Activated naive CD8-positive, alpha-beta T cell treated with anti-CD3 and anti-CD28 coated beads, Interleukin-2, amount 50 U/mL, for 24 hours (primary cell): Measurements from ENCODE around the gene PURA.
"Not testable (repeated sequence)": the region's sequence is repeated elsewhere in the genome, so short reads cannot be mapped to it uniquely, and the experiment has no call there.

Source experiments
- ATAC-seq: fragments of 150-1000 bp; cut with Tn5 transposase; one replicate; pipeline ENCODE4 v1.10.0; 2021
- DNase-seq: peaks from one replicate; pipeline ENCODE4 v3.0.0; 2021
- H3K27ac Mint-ChIP-seq: one replicate; pipeline ENCODE4 v1.8.0; 2021; ENCODE audit warnings: mild to moderate bottlenecking, mixed read lengths
- H3K27me3 Mint-ChIP-seq: one replicate; pipeline ENCODE4 v1.8.0; 2021; ENCODE audit warnings: mixed read lengths
- H3K36me3 Mint-ChIP-seq: one replicate; pipeline ENCODE4 v1.8.0; 2021; ENCODE audit warnings: low read depth, mixed read lengths
- H3K4me1 Mint-ChIP-seq: one replicate; pipeline ENCODE4 v1.8.0; 2021; ENCODE audit warnings: mixed read lengths
- H3K4me3 Mint-ChIP-seq: one replicate; pipeline ENCODE4 v1.8.0; 2021; ENCODE audit warnings: mild to moderate bottlenecking, moderate library complexity, mixed read lengths
- H3K9me3 Mint-ChIP-seq: one replicate; pipeline ENCODE4 v1.8.0; 2021; ENCODE audit warnings: mixed read lengths

The PURA gene

DNA sequence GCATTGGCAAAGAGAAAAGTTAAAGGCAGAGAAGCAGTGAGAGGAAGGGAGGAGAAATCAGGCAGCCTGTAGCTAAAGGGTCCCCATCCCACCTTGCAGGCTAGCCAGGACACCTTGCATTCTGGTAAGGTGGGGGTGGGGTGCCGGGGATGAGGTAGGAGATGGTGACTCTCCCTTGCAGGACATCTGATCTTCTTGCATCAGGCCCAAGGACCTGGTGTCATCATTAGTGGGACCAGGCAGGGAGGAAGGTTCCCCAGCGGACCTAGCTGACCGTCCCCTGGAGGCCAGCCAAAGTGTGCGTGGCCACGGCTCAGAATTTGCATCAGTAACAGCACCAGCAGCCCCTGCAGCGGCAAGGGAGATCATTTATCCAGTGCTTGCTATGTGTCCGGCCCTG lies 39.3 kb downstream of the PURA start:
- DNase-seq (no peak), ATAC-seq (no peak)
- no peaks in the 10 kb centered on the region for H3K27me3 Mint-ChIP-seq
- H3K9me3 Mint-ChIP-seq, result no peaks in the 10 kb centered on the region
- no peak overlapping the region for H3K4me3 Mint-ChIP-seq
- H3K36me3 Mint-ChIP-seq, result no peaks in the 10 kb centered on the region
- no peak overlapping the region for H3K27ac Mint-ChIP-seq
- peaks cover 7% of the 10 kb centered on the region for H3K4me1 Mint-ChIP-seq

DNA sequence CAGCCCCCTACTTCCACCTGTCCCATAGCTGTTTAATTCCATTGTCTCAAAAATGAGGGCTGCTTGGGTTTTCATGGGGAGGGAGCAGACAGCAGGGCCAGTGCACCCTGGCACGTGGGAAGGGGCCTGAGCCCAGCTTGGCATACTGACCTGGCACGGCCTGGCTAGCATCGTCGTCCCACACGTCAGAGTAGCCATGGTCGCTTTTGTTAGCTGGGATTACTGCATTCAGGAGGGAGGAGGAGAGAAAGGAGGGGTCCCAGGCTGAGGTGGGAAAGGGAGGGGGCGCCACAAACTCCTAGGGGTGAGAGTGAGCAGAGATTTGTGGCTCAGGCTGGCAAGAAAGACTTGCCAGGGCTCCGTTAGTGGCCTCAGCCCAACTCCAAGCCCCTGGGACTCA lies 40.0 kb downstream of the PURA start:
- peaks cover 7% of the 10 kb centered on the region for H3K4me1 Mint-ChIP-seq
- H3K27me3 Mint-ChIP-seq, result peaks cover 2% of the 10 kb centered on the region
- H3K27ac Mint-ChIP-seq, result no peak overlapping the region
- DNase-seq, result no peak
- no peak for ATAC-seq
- no peak overlapping the region for H3K4me3 Mint-ChIP-seq
- no peaks in the 10 kb centered on the region for H3K36me3 Mint-ChIP-seq
- no peaks in the 10 kb centered on the region for H3K9me3 Mint-ChIP-seq

- H3K27me3 Mint-ChIP-seq, H3K9me3 Mint-ChIP-seq, ATAC-seq, H3K4me1 Mint-ChIP-seq, DNase-seq, H3K36me3 Mint-ChIP-seq, H3K4me3 Mint-ChIP-seq, H3K27ac Mint-ChIP-seq: not testable (repeated sequence)
Measured at GRCh38 chr5:140154710-140155381, 40.9 kb downstream of the PURA start.

DNA sequence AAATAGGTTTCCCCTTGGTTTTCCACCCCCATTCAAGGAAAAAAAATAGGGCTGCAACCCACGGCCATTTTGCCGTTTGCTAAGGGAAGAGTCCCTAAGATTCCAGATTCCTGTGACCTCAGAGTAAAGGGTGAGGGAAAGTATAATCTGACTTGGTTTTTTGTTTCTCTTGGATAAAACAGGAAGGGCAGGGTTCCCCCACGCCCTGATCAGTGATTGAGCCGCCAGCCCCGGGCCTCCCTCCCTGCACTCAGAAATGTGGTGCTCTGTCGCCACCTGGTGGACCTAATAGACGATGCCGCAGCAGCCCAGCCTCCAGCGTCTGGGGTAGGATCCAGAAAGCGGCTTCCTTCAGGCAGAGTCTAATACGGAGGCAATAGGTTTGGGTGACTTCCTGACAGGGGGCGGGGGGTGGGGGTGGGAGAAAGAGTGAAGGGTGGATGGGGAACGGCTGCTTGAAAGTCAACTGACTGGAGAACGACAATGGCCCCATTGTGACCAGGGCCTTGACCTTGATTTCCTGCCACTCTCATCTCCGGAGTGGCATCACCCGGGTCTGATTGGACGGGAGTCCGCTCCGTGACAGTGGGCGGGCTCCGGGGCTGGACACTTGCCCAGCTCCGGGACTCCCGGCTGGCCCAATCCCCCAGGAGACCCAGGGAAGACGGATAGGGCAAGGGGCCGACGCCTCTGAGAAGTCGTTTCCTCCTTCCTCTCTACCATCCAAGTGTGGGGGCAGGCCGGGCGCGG lies 43.3 kb downstream of the PURA start:
- Mint-ChIP-seq H3K9me3 (no peaks in the 10 kb centered on the region), H3K4me1 (peaks cover 7% of the 10 kb centered on the region), H3K36me3 (no peaks in the 10 kb centered on the region), H3K27ac (no peak overlapping the region), H3K4me3 (peak overlapping the region; percentile 10), H3K27me3 (peaks cover 2% of the 10 kb centered on the region)
- ATAC-seq, result peak; percentile 99
- DNase-seq, result peak; percentile 89

DNA sequence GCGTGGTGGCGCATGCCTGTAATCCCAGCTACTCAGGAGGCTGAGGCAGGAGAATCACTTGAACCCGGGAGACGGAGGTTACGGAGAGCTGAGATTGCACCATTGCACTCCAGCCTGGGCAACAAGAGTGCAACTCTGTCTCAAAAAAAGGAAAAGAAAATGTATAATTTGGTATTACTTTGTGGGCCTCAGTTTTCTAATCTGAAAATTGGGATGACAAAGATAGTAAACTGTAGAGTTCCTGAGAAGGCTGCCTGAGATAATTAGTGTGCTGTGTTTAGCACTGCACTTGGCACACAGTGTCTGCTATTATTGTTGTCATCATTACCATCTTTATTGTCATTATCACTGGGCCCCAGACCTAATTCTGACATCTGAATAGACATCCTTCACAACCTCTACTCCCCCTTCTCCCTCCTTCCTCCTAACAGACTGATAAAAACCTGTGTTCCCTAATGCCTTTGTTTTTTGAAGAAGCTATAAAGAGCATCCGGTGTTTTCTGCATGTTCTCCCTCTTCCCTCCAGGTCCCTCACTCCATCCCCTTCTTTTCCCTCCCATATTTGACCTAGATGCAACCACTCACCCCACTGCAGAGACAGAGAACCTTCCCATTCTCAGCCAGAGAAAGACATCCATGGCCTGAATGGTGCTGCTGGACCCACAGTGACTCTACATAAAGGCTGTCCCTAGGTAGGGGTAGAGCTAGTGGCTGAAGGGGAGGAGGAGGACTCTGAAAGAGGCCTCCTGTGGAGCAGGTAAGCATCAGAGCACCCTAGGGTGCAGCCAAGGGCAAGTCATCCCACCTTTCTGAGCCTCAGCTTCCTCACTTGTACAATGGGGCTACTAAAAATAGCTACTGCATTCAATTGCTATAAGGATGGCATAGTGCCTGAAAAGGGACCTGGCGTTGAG lies 45.4 kb downstream of the PURA start:
- no peak for DNase-seq
- no peak for ATAC-seq
- Mint-ChIP-seq H3K9me3 (no peaks in the 10 kb centered on the region), H3K27ac (no peak overlapping the region), H3K4me3 (no peak overlapping the region), H3K36me3 (no peaks in the 10 kb centered on the region), H3K4me1 (peaks cover 7% of the 10 kb centered on the region), H3K27me3 (peaks cover 2% of the 10 kb centered on the region)

GRCh38 chr5:140162275-140162674 lies 48.4 kb downstream of the PURA start:
- no peak overlapping the region for H3K4me3 Mint-ChIP-seq
- ATAC-seq, result no peak
- no peaks in the 10 kb centered on the region for H3K4me1 Mint-ChIP-seq
- no peak overlapping the region for H3K27ac Mint-ChIP-seq
- no peaks in the 10 kb centered on the region for H3K36me3 Mint-ChIP-seq
- H3K27me3 Mint-ChIP-seq, result peaks cover 2% of the 10 kb centered on the region
- DNase-seq, result no peak
- no peaks in the 10 kb centered on the region for H3K9me3 Mint-ChIP-seq

DNA sequence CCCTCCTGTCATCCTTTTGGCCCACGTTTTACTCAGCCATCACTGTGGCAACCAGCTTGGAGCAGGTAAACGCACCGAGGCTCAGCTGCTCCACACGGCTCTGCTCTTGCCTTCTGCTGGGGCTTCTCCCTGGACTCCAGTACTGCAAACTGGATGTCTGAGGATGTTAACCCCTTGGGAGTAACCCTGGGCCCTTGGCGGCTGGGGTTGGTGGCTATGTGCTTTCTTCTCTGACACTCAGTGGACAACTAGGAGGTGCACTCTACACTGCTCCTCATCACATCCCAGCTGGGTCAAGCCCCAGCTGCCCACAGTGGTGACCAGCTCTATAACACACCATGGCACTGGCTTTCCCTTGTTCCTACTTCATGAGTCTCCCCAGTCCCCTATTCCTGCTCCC lies 48.9 kb downstream of the PURA start:
- Mint-ChIP-seq H3K4me3 (no peak overlapping the region), H3K36me3 (no peaks in the 10 kb centered on the region), H3K4me1 (no peaks in the 10 kb centered on the region), H3K9me3 (no peaks in the 10 kb centered on the region), H3K27me3 (peaks cover 2% of the 10 kb centered on the region), H3K27ac (no peak overlapping the region)
- ATAC-seq, result no peak
- no peak for DNase-seq

DNA sequence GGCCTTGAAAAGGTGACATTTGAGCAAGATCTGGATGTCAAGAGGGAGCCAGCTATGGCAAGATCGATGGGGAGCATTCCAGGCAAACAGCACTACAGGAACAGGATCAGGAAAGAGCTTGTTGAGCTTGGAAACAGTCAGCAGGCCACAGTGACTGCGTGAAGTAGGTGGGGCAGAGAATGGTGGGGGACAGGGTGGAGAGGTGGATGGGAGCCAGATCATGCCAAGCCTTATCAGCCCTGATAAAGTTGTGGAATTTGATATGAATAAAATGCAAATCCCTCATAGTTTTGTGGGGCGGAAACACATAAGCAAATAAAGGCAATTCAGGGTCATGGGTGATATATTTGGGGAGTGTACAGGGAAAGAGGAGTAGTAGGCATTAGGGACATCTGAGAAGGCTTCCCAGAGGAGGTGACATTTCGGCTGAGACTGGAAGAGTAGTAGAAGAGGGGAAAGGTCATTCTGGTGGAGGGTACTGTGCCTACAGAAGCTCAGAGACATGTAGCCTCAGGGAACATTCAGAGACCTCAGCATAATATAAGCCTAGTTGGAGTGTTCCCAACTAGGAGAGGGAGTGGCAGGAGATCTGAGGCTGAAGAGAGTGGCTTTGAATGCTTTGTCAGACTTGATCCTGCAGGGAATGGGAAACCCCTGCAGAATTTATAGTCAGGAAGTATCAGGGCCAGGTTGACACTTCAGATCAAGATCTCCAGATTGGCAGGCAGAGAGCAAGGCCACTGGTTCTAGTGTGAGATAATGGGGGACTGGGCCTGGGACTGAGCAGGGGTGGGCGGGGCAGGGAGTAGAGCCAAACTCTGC lies 51.4 kb downstream of the PURA start:
- Mint-ChIP-seq H3K27me3 (no peaks in the 10 kb centered on the region), H3K27ac (no peak overlapping the region), H3K36me3 (no peaks in the 10 kb centered on the region), H3K4me1 (no peaks in the 10 kb centered on the region), H3K9me3 (no peaks in the 10 kb centered on the region), H3K4me3 (no peak overlapping the region)
- no peak for DNase-seq
- ATAC-seq, result no peak

GRCh38 chr5:140165923-140166270 lies 52.0 kb downstream of the PURA start:
- no peak overlapping the region for H3K27ac Mint-ChIP-seq
- DNase-seq (no peak), ATAC-seq (no peak)
- H3K4me3 Mint-ChIP-seq, result no peak overlapping the region
- no peaks in the 10 kb centered on the region for H3K36me3 Mint-ChIP-seq
- H3K27me3 Mint-ChIP-seq, result no peaks in the 10 kb centered on the region
- no peaks in the 10 kb centered on the region for H3K9me3 Mint-ChIP-seq
- no peaks in the 10 kb centered on the region for H3K4me1 Mint-ChIP-seq

DNA sequence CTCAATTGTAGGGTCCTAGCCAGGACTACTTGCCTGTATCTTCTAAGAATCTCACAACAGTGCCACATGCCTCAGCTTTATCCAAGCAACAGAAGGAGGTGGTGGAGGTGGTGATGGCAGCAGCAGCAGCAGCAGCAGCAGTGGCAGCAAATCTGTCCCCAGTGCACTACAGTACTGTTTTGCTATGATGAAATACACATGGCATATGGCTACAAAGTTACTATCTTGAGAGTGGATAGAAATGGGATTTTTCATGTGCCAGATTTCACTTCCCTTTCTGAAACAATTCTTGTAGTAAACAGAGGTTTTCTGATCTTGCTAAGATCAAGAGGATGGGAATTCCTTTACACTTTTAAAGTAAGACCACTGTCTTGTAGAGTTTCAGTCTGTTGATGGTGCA lies 53.0 kb downstream of the PURA start:
- Mint-ChIP-seq H3K9me3 (no peaks in the 10 kb centered on the region), H3K4me1 (no peaks in the 10 kb centered on the region), H3K27ac (no peak overlapping the region), H3K27me3 (no peaks in the 10 kb centered on the region), H3K36me3 (no peaks in the 10 kb centered on the region), H3K4me3 (no peak overlapping the region)
- DNase-seq (no peak), ATAC-seq (no peak)

DNA sequence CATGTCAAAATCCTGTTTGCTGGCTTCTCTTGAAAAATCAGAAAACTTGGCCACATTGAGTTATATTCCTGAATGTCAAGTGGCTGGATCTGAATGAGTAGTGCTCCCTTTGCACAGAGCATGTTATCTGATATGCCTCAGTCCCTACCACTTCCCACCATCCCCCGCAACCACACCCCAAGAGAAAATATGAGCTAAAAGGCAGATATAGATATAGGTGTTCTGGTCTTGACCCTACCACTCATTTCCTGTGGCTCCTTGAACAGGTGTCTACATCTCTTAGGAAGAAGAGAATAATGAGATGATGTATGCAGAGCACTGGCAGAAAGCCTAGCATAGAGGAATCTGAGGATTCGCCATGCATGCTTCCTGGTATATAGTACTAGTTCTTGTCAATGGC lies 54.5 kb downstream of the PURA start:
- Mint-ChIP-seq H3K36me3 (no peaks in the 10 kb centered on the region), H3K27ac (no peak overlapping the region), H3K9me3 (no peaks in the 10 kb centered on the region), H3K4me1 (no peaks in the 10 kb centered on the region), H3K27me3 (no peaks in the 10 kb centered on the region), H3K4me3 (no peak overlapping the region)
- DNase-seq (no peak), ATAC-seq (no peak)

- no peak overlapping the region for H3K4me3 Mint-ChIP-seq
- no peak overlapping the region for H3K27ac Mint-ChIP-seq
- DNase-seq (no peak), ATAC-seq (no peak)
- H3K36me3 Mint-ChIP-seq, result no peaks in the 10 kb centered on the region
- H3K4me1 Mint-ChIP-seq, result peaks cover 5% of the 10 kb centered on the region
- no peaks in the 10 kb centered on the region for H3K27me3 Mint-ChIP-seq
- H3K9me3 Mint-ChIP-seq, result no peaks in the 10 kb centered on the region
Measured at GRCh38 chr5:140169410-140169809, 55.5 kb downstream of the PURA start.

- DNase-seq (no peak), ATAC-seq (no peak)
- H3K27ac Mint-ChIP-seq, result no peak overlapping the region
- H3K4me3 Mint-ChIP-seq, result no peak overlapping the region
- peaks cover 15% of the 10 kb centered on the region for H3K4me1 Mint-ChIP-seq
- no peaks in the 10 kb centered on the region for H3K27me3 Mint-ChIP-seq
- H3K9me3 Mint-ChIP-seq, result no peaks in the 10 kb centered on the region
- H3K36me3 Mint-ChIP-seq, result no peaks in the 10 kb centered on the region
Measured at GRCh38 chr5:140172483-140172882, 58.6 kb downstream of the PURA start.

GRCh38 chr5:140174014-140174413 lies 60.1 kb downstream of the PURA start:
- DNase-seq (no peak), ATAC-seq (no peak)
- Mint-ChIP-seq H3K9me3 (no peaks in the 10 kb centered on the region), H3K27me3 (no peaks in the 10 kb centered on the region), H3K4me3 (peak overlapping the region; percentile 95), H3K4me1 (peaks cover 15% of the 10 kb centered on the region), H3K36me3 (no peaks in the 10 kb centered on the region), H3K27ac (no peak overlapping the region)
